Body of pancreas (tissue), 4 donors: ENCODE measurements around the gene RIC8A.

Experiments used
- CTCF ChIP-seq, 7 experiments: fragments of 450-650 bp in 4 of 7; fragments of 200-600 bp in 3 of 7; sonication (generic) in 3 of 7; IDR thresholded peaks; one replicate each; pipeline ENCODE4 v1.5.1; 2016 to 2019; ENCODE audit warnings: antibody characterized with exemption in 7 of 7
- POLR2A ChIP-seq, 3 donors: fragments of 450-650 bp; IDR thresholded peaks; one replicate each; pipeline ENCODE4 v1.6.1; 2016; ENCODE audit warnings: antibody characterized with exemption in 3 of 3, mild to moderate bottlenecking in 2 of 3

GRCh38 chr11:208917-209260 is 1.4 kb downstream of the RIC8A start:
- TF ChIP-seq POLR2A (IDR thresholded peaks at IDR 0.05): no peak
- TF ChIP-seq CTCF (IDR thresholded peaks at IDR 0.05): no peak
